K562 (cell line): ENCODE measurements around the gene ATAD3C. TPM values are rescaled to one million over a fixed set of nuclear protein-coding genes. Genes with fewer than 3 reads are reported as not detected.

Experiments used
- ARID3B ChIP-seq: fragments of 250-450 bp; sonication (Bioruptor Pico); IDR thresholded peaks from 2 replicates; pipeline ENCODE4 v1.4.0; 2020; ENCODE audit warnings: borderline replicate concordance
- C11orf30 ChIP-seq: fragments of 450-650 bp; IDR thresholded peaks from 2 replicates; pipeline ENCODE4 v1.6.1; 2016; ENCODE audit warnings: low read depth, mild to moderate bottlenecking
- CTCFL ChIP-seq: IDR thresholded peaks from 2 replicates; pipeline ENCODE4 v1.6.1; 2011; ENCODE audit warnings: borderline replicate concordance, low read depth, mild to moderate bottlenecking, moderate library complexity, low read length; ENCODE audit not compliant: insufficient read depth, poor library complexity, severe bottlenecking
- EP300 ChIP-seq: IDR thresholded peaks from 2 replicates; pipeline ENCODE4 v1.6.1; 2012; ENCODE audit warnings: low read length, improper control_type of control experiment
- MCM2 ChIP-seq: fragments of 450-650 bp; IDR thresholded peaks from 2 replicates; pipeline ENCODE4 v1.6.1; 2017; ENCODE audit warnings: low read depth, mild to moderate bottlenecking
- MITF ChIP-seq: IDR thresholded peaks from 2 replicates; pipeline ENCODE4 v1.6.1; 2014; ENCODE audit warnings: antibody characterized with exemption
- NCOR1 ChIP-seq: fragments of 450-650 bp; IDR thresholded peaks from 2 replicates; pipeline ENCODE4 v1.6.1; 2016; ENCODE audit warnings: mild to moderate bottlenecking, moderate library complexity
- PRDM10 ChIP-seq: fragments of 450-650 bp; IDR thresholded peaks from 2 replicates; pipeline ENCODE4 v1.6.1; 2018; ENCODE audit not compliant: partially characterized antibody
- THRB ChIP-seq: fragments of 450-650 bp; formaldehyde crosslinking; conservative IDR thresholded peaks from 2 replicates; pipeline ENCODE4 v1.4.0; 2022; ENCODE audit warnings: mild to moderate bottlenecking, missing genetic modification characterization
- ZNF395 ChIP-seq: fragments of 200-800 bp; sonication (Bioruptor generic); IDR thresholded peaks from 2 replicates; pipeline ENCODE4 v1.6.1; 2017; ENCODE audit warnings: missing genetic modification characterization, missing compliant biosample characterization
- ZNF512 ChIP-seq: IDR thresholded peaks from 2 replicates; pipeline ENCODE4 v1.6.1; 2016; ENCODE audit warnings: missing genetic modification characterization, missing compliant biosample characterization
- ZNF644 ChIP-seq: fragments of 200-800 bp; sonication (Bioruptor generic); IDR thresholded peaks from 2 replicates; pipeline ENCODE4 v1.6.1; 2016; ENCODE audit warnings: low read depth, missing genetic modification characterization, missing compliant biosample characterization
- polyA plus RNA-seq, 8 experiments: library from polyadenylated mRNA; depleted of rRNA in 4 of 8; stranded (reverse) in 5 of 8; unstranded in 3 of 8; fragments of >200 nt; fragmentation: Nextera tagmentation in 2 of 8; fragmentation: Illumina TruSeq in 1 of 8; extraction: Ambion mirVana in 2 of 8; extraction: Trizol in 1 of 8; gene quantifications; 2 replicates each; pipeline versions ENCODE4 v1.2.1 to v1.2.3, GENCODE V29; 2011 to 2014; ENCODE audit warnings: inconsistent platforms in 1 of 8, missing spikeins in 1 of 8
- total RNA-seq, 7 experiments: library from RNA; depleted of rRNA in 6 of 7; stranded (reverse); fragments of >200 nt in 6 of 7; fragmentation: Illumina TruSeq in 2 of 7; extraction: Trizol in 2 of 7; gene quantifications; 2 replicates each; pipeline versions ENCODE4 v1.2.1 to v1.2.3, GENCODE V29; 2011 to 2021; ENCODE audit warnings: low replicate concordance in 1 of 7

ATAD3C gene
- total and polyA plus RNA-seq, 9 of the 15 experiments (the other 6 are each of a cell fraction or from before 2014, with no cell fraction given) = 0.03 to 0.18 TPM; not detected in 7

- 0 out of 2 replicates have a peak, but pooled peaks have one; percentile 19 for TF ChIP-seq ZNF395
- no peak for TF ChIP-seq NCOR1
- no peak for TF ChIP-seq ARID3B (CRISPR knock-in tag)
- TF ChIP-seq THRB (CRISPR knock-in tag) = no peak
- TF ChIP-seq ZNF644 (tag) = no peak
- TF ChIP-seq PRDM10 = peak; percentile 78
- TF ChIP-seq CTCFL = no peak
- no peak for TF ChIP-seq EP300
- no peak for TF ChIP-seq ZNF512 (tag)
- TF ChIP-seq C11orf30 = peak; percentile 99
- no peak for TF ChIP-seq MCM2
- TF ChIP-seq MITF = no peak
These were observed 62.2 kb downstream of the ATAD3C start, which contains the start of gene ATAD3A (continued) for GRCh38 chr1:1511533-1512285.
